ENCODE measurements around the gene HSPB2.
"Not testable (repeated sequence)": the region's sequence is repeated elsewhere in the genome, so short reads cannot be mapped to it uniquely, and the experiment has no call there.

The HSPB2 gene

GRCh38 chr11:111912535-111912934 lies at the start of gene HSPB2:
HSPB2 (plus strand) TSS chr11:111912734; CDS start chr11:111912830, 96 bp downstream.
- Histone ChIP-seq H3K9me3 (ENCODE audit: control insufficient read depth, insufficient read depth, low read length) (no peaks in the 10 kb centered on the region), H3K27ac (ENCODE audit: low read depth, low read length) (no peak within 1 kb of the TSS), H3K27me3 (ENCODE audit: control insufficient read depth, insufficient read depth, low read length) (no peaks in the 10 kb centered on the region), H3K4me1 (ENCODE audit: control insufficient read depth, insufficient read depth, low read length) (peaks cover 10% of the 10 kb centered on the region), H3K9ac (ENCODE audit: low read depth, low read length) (no peak within 1 kb of the TSS), H3K4me3 (ENCODE audit: low read depth, low read length) (no peak within 1 kb of the TSS), H3K36me3 (ENCODE audit: control insufficient read depth, insufficient read depth, low read length) (no peaks in the 10 kb centered on the region)

DNA sequence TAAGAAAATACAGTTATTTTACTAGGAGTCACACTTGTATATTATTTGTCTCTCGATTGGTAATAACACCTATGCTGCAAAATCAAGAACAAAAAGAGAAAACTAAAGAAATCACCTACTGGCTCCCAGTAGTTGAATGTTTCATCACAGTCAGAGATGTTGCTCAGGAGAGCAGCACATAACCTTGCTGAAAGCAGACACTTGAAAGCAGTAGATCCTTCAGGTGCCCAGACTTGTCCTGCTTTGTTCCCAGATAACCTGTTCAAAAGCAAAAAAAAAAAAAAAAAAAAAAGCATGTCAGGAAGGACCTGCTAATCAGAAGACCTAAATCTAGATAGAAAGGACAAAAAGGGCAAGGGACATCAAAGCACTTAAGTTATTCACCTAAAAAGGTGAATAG lies 42.4 kb upstream of the HSPB2 start:
- H3K36me3 ChIP-seq (ENCODE audit: control insufficient read depth, insufficient read depth, low read length): peaks cover 21% of the 10 kb centered on the region
- peak overlapping the region; percentile 79; the same call in 1 of the 2 replicates for H3K4me3 ChIP-seq (ENCODE audit: low read depth, low read length)
- no peaks in the 10 kb centered on the region for H3K9me3 ChIP-seq (ENCODE audit: control insufficient read depth, insufficient read depth, low read length)
- no peaks in the 10 kb centered on the region for H3K4me1 ChIP-seq (ENCODE audit: control insufficient read depth, insufficient read depth, low read length)
- no peak overlapping the region for H3K9ac ChIP-seq (ENCODE audit: low read depth, low read length)
- H3K27ac ChIP-seq (ENCODE audit: low read depth, low read length): no peak overlapping the region
- no peaks in the 10 kb centered on the region for H3K27me3 ChIP-seq (ENCODE audit: control insufficient read depth, insufficient read depth, low read length)

DNA sequence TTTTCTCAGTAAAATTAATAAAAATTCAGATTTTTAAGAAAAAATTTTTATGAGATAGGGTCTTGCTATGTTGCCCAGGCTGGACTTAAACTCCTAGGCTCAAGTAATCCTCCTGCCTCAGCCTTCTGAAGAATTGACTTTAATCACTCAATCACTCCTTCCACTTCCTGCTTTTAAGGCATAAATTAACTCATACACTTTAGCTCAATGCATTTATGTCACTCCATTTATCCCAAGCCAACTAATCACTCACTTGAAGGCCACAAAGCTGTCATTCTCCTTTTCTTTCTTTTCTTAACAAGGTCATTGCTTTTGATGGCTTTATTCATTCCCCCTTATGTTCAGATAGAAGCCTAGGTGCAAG lies 42.0 kb upstream of the HSPB2 start:
- no peak overlapping the region; the same call in 1 of the 2 replicates for H3K9ac ChIP-seq (ENCODE audit: low read depth, low read length)
- H3K9me3 ChIP-seq (ENCODE audit: control insufficient read depth, insufficient read depth, low read length): no peaks in the 10 kb centered on the region
- H3K4me1 ChIP-seq (ENCODE audit: control insufficient read depth, insufficient read depth, low read length): no peaks in the 10 kb centered on the region
- H3K27me3 ChIP-seq (ENCODE audit: control insufficient read depth, insufficient read depth, low read length): no peaks in the 10 kb centered on the region
- peak overlapping the region; percentile 79 for H3K4me3 ChIP-seq (ENCODE audit: low read depth, low read length)
- peak overlapping the region; percentile 92 for H3K27ac ChIP-seq (ENCODE audit: low read depth, low read length)
- peaks cover 21% of the 10 kb centered on the region for H3K36me3 ChIP-seq (ENCODE audit: control insufficient read depth, insufficient read depth, low read length)

GRCh38 chr11:111870886-111871692 lies 41.4 kb upstream of the HSPB2 start, which contains the start of gene ALG9:
ALG9 (minus strand) TSS chr11:111871581; CDS start chr11:111871482, 99 bp downstream.
- H3K27ac ChIP-seq (ENCODE audit: low read depth, low read length): peak within 1 kb of the TSS; percentile 92
- H3K4me3 ChIP-seq (ENCODE audit: low read depth, low read length): peak within 1 kb of the TSS; percentile 79
- no peaks in the 10 kb centered on the region for H3K4me1 ChIP-seq (ENCODE audit: control insufficient read depth, insufficient read depth, low read length)
- no peaks in the 10 kb centered on the region for H3K9me3 ChIP-seq (ENCODE audit: control insufficient read depth, insufficient read depth, low read length)
- H3K9ac ChIP-seq (ENCODE audit: low read depth, low read length): peak within 1 kb of the TSS; percentile 38
- H3K27me3 ChIP-seq (ENCODE audit: control insufficient read depth, insufficient read depth, low read length): no peaks in the 10 kb centered on the region
- H3K36me3 ChIP-seq (ENCODE audit: control insufficient read depth, insufficient read depth, low read length): peaks cover 19% of the 10 kb centered on the region

GRCh38 chr11:111871693-111872161 lies 40.8 kb upstream of the HSPB2 start:
- Histone ChIP-seq H3K27ac (ENCODE audit: low read depth, low read length) (no peak overlapping the region), H3K27me3 (ENCODE audit: control insufficient read depth, insufficient read depth, low read length) (no peaks in the 10 kb centered on the region), H3K4me1 (ENCODE audit: control insufficient read depth, insufficient read depth, low read length) (no peaks in the 10 kb centered on the region), H3K36me3 (ENCODE audit: control insufficient read depth, insufficient read depth, low read length) (peaks cover 14% of the 10 kb centered on the region), H3K9me3 (ENCODE audit: control insufficient read depth, insufficient read depth, low read length) (no peaks in the 10 kb centered on the region), H3K4me3 (ENCODE audit: low read depth, low read length) (peak overlapping the region; percentile 79), H3K9ac (ENCODE audit: low read depth, low read length) (peak overlapping the region; percentile 38; the same call in 1 of the 2 replicates)

DNA sequence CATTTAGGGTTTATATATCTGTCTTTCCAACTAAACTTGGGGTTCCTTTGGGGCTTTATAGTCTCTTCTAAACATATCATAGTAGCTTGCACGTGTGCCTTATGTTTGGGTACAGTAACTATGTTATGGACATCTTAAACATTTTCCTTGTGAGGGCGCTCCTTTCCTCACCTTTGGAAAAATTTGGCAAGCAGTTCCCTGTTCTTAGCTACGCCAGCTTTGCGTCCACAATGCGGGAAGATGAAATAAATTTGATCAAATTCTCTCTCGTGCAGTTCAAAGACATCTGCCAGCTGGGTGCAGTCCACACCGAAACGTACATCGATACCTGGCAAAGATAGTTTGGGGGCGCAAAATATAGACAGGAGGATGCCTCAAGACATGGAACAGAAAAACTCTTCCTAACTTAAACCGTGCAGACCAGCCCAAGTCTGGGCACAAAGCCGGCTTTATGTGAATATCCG lies 34.1 kb upstream of the HSPB2 start:
- Histone ChIP-seq H3K9ac (ENCODE audit: low read depth, low read length) (peak overlapping the region; percentile 74), H3K27me3 (ENCODE audit: control insufficient read depth, insufficient read depth, low read length) (no peaks in the 10 kb centered on the region), H3K36me3 (ENCODE audit: control insufficient read depth, insufficient read depth, low read length) (peaks cover 4% of the 10 kb centered on the region; the same call in 1 of the 2 replicates), H3K4me1 (ENCODE audit: control insufficient read depth, insufficient read depth, low read length) (0 out of 2 replicates have a peak, but pooled peaks cover 7% of the 10 kb centered on the region), H3K9me3 (ENCODE audit: control insufficient read depth, insufficient read depth, low read length) (no peaks in the 10 kb centered on the region), H3K4me3 (ENCODE audit: low read depth, low read length) (peak overlapping the region; percentile 93), H3K27ac (ENCODE audit: low read depth, low read length) (peak overlapping the region; percentile 96)

GRCh38 chr11:111878849-111879636 lies 33.5 kb upstream of the HSPB2 start, which contains the start of the genes CFAP68 and FDXACB1:
CFAP68 (plus strand) TSS chr11:111879541; CDS start chr11:111879561, 20 bp downstream.
FDXACB1 (minus strand) TSS chr11:111879165; CDS start chr11:111879132, 33 bp downstream.
- peak within 1 kb of the TSS; percentile 96 for H3K27ac ChIP-seq (ENCODE audit: low read depth, low read length)
- H3K9ac ChIP-seq (ENCODE audit: low read depth, low read length): peak within 1 kb of the TSS; percentile 90
- H3K36me3 ChIP-seq (ENCODE audit: control insufficient read depth, insufficient read depth, low read length): peaks cover 4% of the 10 kb centered on the region; the same call in 1 of the 2 replicates
- no peaks in the 10 kb centered on the region for H3K9me3 ChIP-seq (ENCODE audit: control insufficient read depth, insufficient read depth, low read length)
- H3K4me3 ChIP-seq (ENCODE audit: low read depth, low read length): peak within 1 kb of the TSS; percentile 93
- H3K4me1 ChIP-seq (ENCODE audit: control insufficient read depth, insufficient read depth, low read length): 0 out of 2 replicates have a peak, but pooled peaks cover 7% of the 10 kb centered on the region
- H3K27me3 ChIP-seq (ENCODE audit: control insufficient read depth, insufficient read depth, low read length): no peaks in the 10 kb centered on the region

DNA sequence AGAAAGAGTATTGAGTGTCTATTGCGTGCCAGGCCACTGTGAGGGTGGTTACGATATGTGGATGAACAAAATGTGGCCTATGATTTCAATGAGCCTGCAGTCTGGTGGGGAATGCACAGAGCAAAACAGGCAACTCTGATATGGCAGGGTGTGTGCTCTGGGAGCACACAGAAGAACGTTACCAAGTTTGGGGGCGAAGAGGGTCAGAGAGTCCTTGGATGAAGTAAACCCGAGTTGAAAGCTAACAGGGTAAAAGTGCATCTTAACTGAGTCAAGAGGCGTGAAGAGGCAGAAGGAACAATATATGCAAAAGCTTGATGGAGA lies 32.9 kb upstream of the HSPB2 start:
- Histone ChIP-seq H3K4me1 (ENCODE audit: control insufficient read depth, insufficient read depth, low read length) (0 out of 2 replicates have a peak, but pooled peaks cover 7% of the 10 kb centered on the region), H3K27ac (ENCODE audit: low read depth, low read length) (peak overlapping the region; percentile 96), H3K9me3 (ENCODE audit: control insufficient read depth, insufficient read depth, low read length) (no peaks in the 10 kb centered on the region), H3K4me3 (ENCODE audit: low read depth, low read length) (peak overlapping the region; percentile 93), H3K36me3 (ENCODE audit: control insufficient read depth, insufficient read depth, low read length) (peaks cover 4% of the 10 kb centered on the region; the same call in 1 of the 2 replicates), H3K27me3 (ENCODE audit: control insufficient read depth, insufficient read depth, low read length) (no peaks in the 10 kb centered on the region), H3K9ac (ENCODE audit: low read depth, low read length) (peak overlapping the region; percentile 90)

DNA sequence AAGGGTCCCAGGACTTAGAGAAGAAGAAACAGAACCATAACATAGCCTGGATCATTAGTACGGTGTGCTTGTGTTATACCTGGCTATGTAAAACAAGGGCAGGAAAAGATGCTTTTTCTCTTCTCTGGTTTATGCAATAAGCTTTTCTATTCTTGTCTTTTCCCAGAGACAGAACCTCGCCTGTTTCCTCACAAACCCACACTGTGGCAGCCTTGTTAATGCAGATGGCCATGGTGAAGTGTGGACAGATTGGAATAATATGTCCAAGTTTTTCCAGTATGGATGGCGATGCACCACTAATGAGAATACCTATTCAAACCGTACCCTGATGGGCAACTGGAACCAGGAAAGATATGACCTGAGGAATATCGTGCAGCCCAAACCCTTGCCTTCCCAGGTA lies 30.3 kb upstream of the HSPB2 start:
- Histone ChIP-seq H3K9me3 (ENCODE audit: control insufficient read depth, insufficient read depth, low read length) (no peaks in the 10 kb centered on the region), H3K36me3 (ENCODE audit: control insufficient read depth, insufficient read depth, low read length) (no peaks in the 10 kb centered on the region), H3K4me1 (ENCODE audit: control insufficient read depth, insufficient read depth, low read length) (0 out of 2 replicates have a peak, but pooled peaks cover 7% of the 10 kb centered on the region), H3K27ac (ENCODE audit: low read depth, low read length) (no peak overlapping the region), H3K9ac (ENCODE audit: low read depth, low read length) (no peak overlapping the region), H3K27me3 (ENCODE audit: control insufficient read depth, insufficient read depth, low read length) (no peaks in the 10 kb centered on the region), H3K4me3 (ENCODE audit: low read depth, low read length) (no peak overlapping the region)

- not testable (repeated sequence) for H3K4me3 ChIP-seq (ENCODE audit: low read depth, low read length); H3K36me3 ChIP-seq (ENCODE audit: control insufficient read depth, insufficient read depth, low read length); H3K4me1 ChIP-seq (ENCODE audit: control insufficient read depth, insufficient read depth, low read length); H3K9ac ChIP-seq (ENCODE audit: low read depth, low read length); H3K27me3 ChIP-seq (ENCODE audit: control insufficient read depth, insufficient read depth, low read length); H3K9me3 ChIP-seq (ENCODE audit: control insufficient read depth, insufficient read depth, low read length); H3K27ac ChIP-seq (ENCODE audit: low read depth, low read length)
Measured at GRCh38 chr11:111885053-111885452, 27.5 kb upstream of the HSPB2 start.
